Caco-2 (cell line): ENCODE measurements around the gene CTNND2. TPM values are rescaled to one million over a fixed set of nuclear protein-coding genes. Genes with fewer than 3 reads are reported as not detected.

Experiments
- BruUV-seq: library from RNA; stranded (reverse); fragments of 400-500 nt; replicated peaks from 2 replicates; lab custom pipeline; 2021; lab: Mats Ljungman, UMichigan
- CTCF ChIA-PET: fragments of 300-600 bp; sonication (Branson Sonifier 250); formaldehyde crosslinking; loops from one replicate; lab custom pipeline; 2022; ENCODE audit warnings: antibody characterized with exemption; lab: Charles Lee
- POLR2A ChIA-PET: fragments of 300-600 bp; sonication (Branson Sonifier 250); formaldehyde crosslinking; loops from one replicate; lab custom pipeline; 2022; ENCODE audit warnings: antibody characterized with exemption; lab: Charles Lee
- DNase-seq, 2 experiments: peaks; one replicate each; pipeline versions ENCODE4 v3.0.0 to v3.0.0-alpha.2; 2020 to 2022
- H3K27me3 ChIP-seq: replicated peaks from 2 replicates; pipeline ENCODE4 v1.6.0; 2011; ENCODE audit warnings: low read length; ENCODE audit not compliant: control insufficient read depth, insufficient read depth
- H3K36me3 ChIP-seq: 2 replicates; pipeline ENCODE4 v1.5.1; 2011; ENCODE audit warnings: low read length; ENCODE audit not compliant: control insufficient read depth, insufficient read depth
- H3K4me1 ChIP-seq: fragments of 250-450 bp; sonication (Bioruptor Pico); 2 replicates; pipeline ENCODE4 v1.5.1; 2020; ENCODE audit warnings: mild to moderate bottlenecking
- H3K4me3 ChIP-seq: 2 replicates; pipeline ENCODE4 v1.5.1; 2011; ENCODE audit warnings: low read depth, mild to moderate bottlenecking, control low read depth, low read length
- H3K9me3 ChIP-seq: fragments of 250-450 bp; sonication (Bioruptor Pico); 2 replicates; pipeline ENCODE4 v1.5.1; 2020; ENCODE audit warnings: mild to moderate bottlenecking, moderate library complexity
- H3K27ac Mint-ChIP-seq: one replicate; pipeline ENCODE4 v1.8.0; 2022; ENCODE audit warnings: mixed read lengths; ENCODE audit not compliant: unreplicated experiment
- H3K27me3 Mint-ChIP-seq: one replicate; pipeline ENCODE4 v1.8.0; 2022; ENCODE audit warnings: mixed read lengths; ENCODE audit not compliant: insufficient read depth, unreplicated experiment
- H3K36me3 Mint-ChIP-seq: one replicate; pipeline ENCODE4 v1.8.0; 2022; ENCODE audit warnings: mild to moderate bottlenecking, mixed read lengths; ENCODE audit not compliant: insufficient read depth, unreplicated experiment
- H3K4me1 Mint-ChIP-seq: one replicate; pipeline ENCODE4 v1.8.0; 2022; ENCODE audit warnings: low read depth, mixed read lengths; ENCODE audit not compliant: unreplicated experiment
- H3K4me3 Mint-ChIP-seq: one replicate; pipeline ENCODE4 v1.8.0; 2022; ENCODE audit warnings: mild to moderate bottlenecking, moderate library complexity, mixed read lengths; ENCODE audit not compliant: unreplicated experiment
- H3K9me3 Mint-ChIP-seq: one replicate; pipeline ENCODE4 v1.8.0; 2022; ENCODE audit warnings: mixed read lengths; ENCODE audit not compliant: unreplicated experiment
- CTCF ChIP-seq, 2 experiments: fragments of 200-600 bp in 1 of 2; IDR thresholded peaks; 1 replicate in 1 of 2; 2 replicates in 1 of 2; pipeline versions ENCODE4 v1.5.1 to v1.8.0; 2011 to 2022; ENCODE audit warnings: antibody characterized with exemption in 1 of 2, control low read depth in 1 of 2, inconsistent platforms in 1 of 2, low read depth in 1 of 2, low read length in 1 of 2, mild to moderate bottlenecking in 1 of 2, moderate library complexity in 1 of 2; ENCODE audit not compliant: insufficient read depth in 1 of 2, severe bottlenecking in 1 of 2, unreplicated experiment in 1 of 2
- intact Hi-C: fragments of 100-400 bp; cut with micrococcal nuclease; formaldehyde crosslinking; loops from one replicate; pipeline ENCODE4 v1.10.0; 2022; ENCODE audit not compliant: unreplicated experiment
- total RNA-seq: library from RNA; stranded (reverse); gene quantifications from 2 replicates; pipeline ENCODE4 v1.2.3, GENCODE V29; 2022

The CTNND2 gene
- total RNA-seq, 1 experiment from 2014 or later: 0.32 TPM

GRCh38 chr5:11251247-11251646 lies 653.0 kb downstream of the CTNND2 start:
- intact Hi-C loops: loop anchor here (5.0 kb wide), 1 partner anchor 346 kb away; no protein-coding TSS in a partner anchor
- H3K4me1 Mint-ChIP-seq: peaks cover 28% of the 10 kb centered on the region
- H3K4me1 ChIP-seq: peaks cover 19% of the 10 kb centered on the region
- peak overlapping the region; percentile 83 for H3K27ac Mint-ChIP-seq
- no peaks in the 10 kb centered on the region for H3K9me3 Mint-ChIP-seq
- CTCF ChIA-PET: interaction anchor here (1.0 kb wide), 1 partner anchor 69 kb away, joined by 3 read pairs; no protein-coding TSS in a partner anchor
- DNase-seq: peak; percentile 62 to 73
- TF ChIP-seq CTCF (IDR thresholded peaks at IDR 0.05; ENCODE audit: insufficient read depth in 1 of 2, low read depth in 1 of 2, low read length in 1 of 2, severe bottlenecking in 1 of 2, unreplicated experiment in 1 of 2): no peak
- no peaks in the 10 kb centered on the region for H3K27me3 Mint-ChIP-seq
- no peaks in the 10 kb centered on the region for H3K9me3 ChIP-seq
- H3K36me3 ChIP-seq: no peaks in the 10 kb centered on the region
- POLR2A ChIA-PET: no interaction called here
- no peak overlapping the region for H3K4me3 ChIP-seq
- no peaks in the 10 kb centered on the region for H3K27me3 ChIP-seq
- peak overlapping the region; percentile 64 for H3K4me3 Mint-ChIP-seq
- BruUV-seq: no TSS peak
- no peaks in the 10 kb centered on the region for H3K36me3 Mint-ChIP-seq

- POLR2A ChIA-PET: no interaction called here
- no peak overlapping the region for H3K4me3 Mint-ChIP-seq
These were observed 655.3 kb downstream of the CTNND2 start for GRCh38 chr5:11248966-11249365.

GRCh38 chr5:11247224-11247623 lies 657.0 kb downstream of the CTNND2 start:
- no peak for DNase-seq
- Histone ChIP-seq H3K36me3 (no peaks in the 10 kb centered on the region), H3K4me1 (peaks cover 17% of the 10 kb centered on the region), H3K4me3 (no peak overlapping the region), H3K9me3 (no peaks in the 10 kb centered on the region), H3K27me3 (no peaks in the 10 kb centered on the region)
- BruUV-seq: no TSS peak
- no peak overlapping the region for H3K27ac Mint-ChIP-seq
- no peaks in the 10 kb centered on the region for H3K27me3 Mint-ChIP-seq
- H3K9me3 Mint-ChIP-seq: no peaks in the 10 kb centered on the region
- ChIA-PET CTCF (no interaction called here), POLR2A (no interaction called here)
- no peak overlapping the region for H3K4me3 Mint-ChIP-seq
- TF ChIP-seq CTCF (IDR thresholded peaks at IDR 0.05; ENCODE audit: insufficient read depth in 1 of 2, low read depth in 1 of 2, low read length in 1 of 2, severe bottlenecking in 1 of 2, unreplicated experiment in 1 of 2): peak in 1 of 2 experiments; percentile 39
- peaks cover 20% of the 10 kb centered on the region for H3K4me1 Mint-ChIP-seq
- intact Hi-C loops: no loop called here
- H3K36me3 Mint-ChIP-seq: no peaks in the 10 kb centered on the region

More at GRCh38 chr5:11248966-11249365, 655.3 kb downstream of the CTNND2 start:
- Mint-ChIP-seq H3K27me3 (no peaks in the 10 kb centered on the region), H3K4me1 (peaks cover 28% of the 10 kb centered on the region), H3K9me3 (no peaks in the 10 kb centered on the region), H3K27ac (no peak overlapping the region), H3K36me3 (no peaks in the 10 kb centered on the region)
- Histone ChIP-seq H3K9me3 (no peaks in the 10 kb centered on the region), H3K36me3 (no peaks in the 10 kb centered on the region), H3K4me3 (no peak overlapping the region), H3K4me1 (peaks cover 19% of the 10 kb centered on the region), H3K27me3 (no peaks in the 10 kb centered on the region)
- no TSS peak for BruUV-seq
- TF ChIP-seq CTCF (IDR thresholded peaks at IDR 0.05; ENCODE audit: insufficient read depth in 1 of 2, low read depth in 1 of 2, low read length in 1 of 2, severe bottlenecking in 1 of 2, unreplicated experiment in 1 of 2): no peak
- DNase-seq: no peak
- intact Hi-C loops: no loop called here
- CTCF ChIA-PET: no interaction called here
